GM18861 (cell line): Measurements from ENCODE around the gene CCDC117.
"Not testable (repeated sequence)": the region's sequence is repeated elsewhere in the genome, so short reads cannot be mapped to it uniquely, and the experiment has no call there.

Experiments used
- ATAC-seq: cut with Tn5 transposase; IDR thresholded peaks from one replicate; pipeline ENCODE4 v1.9.1; 2021; ENCODE audit not compliant: unreplicated experiment

Gene CCDC117

DNA sequence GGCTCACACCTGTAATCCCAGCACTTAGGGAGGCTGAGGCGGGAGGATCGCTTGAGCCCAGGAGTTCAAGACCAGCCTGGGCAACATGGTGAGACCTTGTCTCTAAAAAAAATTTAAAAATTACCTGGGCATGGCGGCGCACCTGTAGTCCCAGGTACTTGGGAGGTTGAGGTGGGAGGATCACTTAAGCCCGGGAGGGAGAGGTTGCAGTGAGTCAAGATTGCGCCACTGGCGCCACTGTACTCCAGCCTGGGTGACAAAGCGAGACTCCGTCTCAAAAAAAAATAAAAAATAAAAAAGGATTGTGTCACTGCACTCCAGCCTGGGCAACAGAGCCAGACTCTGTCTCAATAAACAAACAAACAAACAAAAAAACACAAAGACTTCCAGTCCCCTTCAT is 52.0 kb downstream of the CCDC117 start:
- ATAC-seq, result not testable (repeated sequence)

DNA sequence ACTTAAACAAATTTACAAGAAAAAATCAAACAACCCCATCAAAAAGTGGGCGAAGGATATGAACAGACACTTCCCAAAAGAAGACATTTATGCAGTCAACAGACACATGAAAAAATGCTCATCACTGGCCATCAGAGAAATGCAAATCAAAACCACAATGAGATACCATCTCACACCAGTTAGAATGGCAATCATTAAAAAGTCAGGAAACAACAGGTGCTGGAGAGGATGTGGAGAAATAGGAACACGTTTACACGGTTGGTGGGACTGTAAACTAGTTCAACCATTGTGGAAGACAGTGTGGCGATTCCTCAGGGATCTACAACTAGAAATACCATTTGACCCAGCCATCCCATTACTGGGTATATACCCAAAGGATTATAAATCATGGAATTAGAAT is 53.9 kb downstream of the CCDC117 start:
- not testable (repeated sequence) for ATAC-seq

DNA sequence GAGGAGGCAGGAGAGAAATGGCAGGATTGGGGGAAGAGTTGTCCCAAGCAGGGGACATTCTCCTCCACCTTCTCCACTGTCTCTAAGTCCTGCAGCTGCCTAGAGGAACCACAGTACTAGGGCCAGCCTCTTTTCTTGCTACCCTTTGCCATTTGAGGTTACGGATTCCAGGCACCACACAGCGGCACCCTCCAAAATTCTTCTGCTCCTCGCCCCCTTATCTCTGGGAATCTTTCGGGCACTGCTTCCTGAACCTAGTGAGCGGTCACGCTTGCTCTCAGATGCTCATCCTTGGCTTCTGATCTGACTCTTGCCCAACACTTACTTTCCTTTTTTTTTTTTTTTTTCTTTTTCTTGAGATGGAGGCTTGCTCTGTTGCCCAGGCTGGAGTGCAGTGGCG is 54.4 kb downstream of the CCDC117 start:
- ATAC-seq, result no peak

DNA sequence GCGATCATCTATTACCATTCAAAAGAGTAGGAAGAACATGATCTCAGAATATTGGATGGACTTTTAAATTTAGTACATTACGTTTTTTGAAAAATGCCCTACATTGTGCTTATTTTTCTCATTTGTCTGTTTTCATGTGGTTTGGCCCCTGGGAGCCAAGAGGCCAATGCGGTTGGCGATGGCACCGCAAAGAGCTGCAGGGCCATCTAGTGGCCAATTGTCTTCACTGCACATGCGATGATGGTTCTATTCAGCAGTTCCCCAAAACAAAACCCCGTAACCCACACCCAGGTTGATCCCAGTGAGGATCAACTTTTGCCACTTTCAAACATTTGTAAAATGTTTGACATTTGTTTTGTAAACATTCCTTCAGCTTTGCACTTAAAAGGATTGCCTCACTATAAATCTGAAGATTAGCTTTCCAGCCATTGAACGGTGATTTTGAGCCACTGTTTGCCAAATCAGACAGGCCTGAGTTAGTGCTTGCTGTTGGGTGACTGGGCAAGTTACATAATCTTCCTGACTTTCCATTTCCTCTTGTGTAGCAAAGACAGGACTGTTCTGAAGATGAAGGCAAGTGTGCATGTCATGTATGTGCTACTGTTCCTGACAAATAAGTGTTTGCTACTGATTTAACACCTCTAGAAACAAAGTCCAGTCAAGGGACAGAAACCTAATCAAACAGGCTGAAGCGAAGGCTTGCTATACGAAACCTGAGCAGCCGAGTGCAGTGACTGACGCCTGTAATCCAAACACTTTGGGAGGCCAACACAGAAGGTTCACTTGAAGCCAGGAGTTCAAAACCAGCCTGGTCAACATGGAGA is 57.1 kb downstream of the CCDC117 start:
- peak; percentile 56 for ATAC-seq

DNA sequence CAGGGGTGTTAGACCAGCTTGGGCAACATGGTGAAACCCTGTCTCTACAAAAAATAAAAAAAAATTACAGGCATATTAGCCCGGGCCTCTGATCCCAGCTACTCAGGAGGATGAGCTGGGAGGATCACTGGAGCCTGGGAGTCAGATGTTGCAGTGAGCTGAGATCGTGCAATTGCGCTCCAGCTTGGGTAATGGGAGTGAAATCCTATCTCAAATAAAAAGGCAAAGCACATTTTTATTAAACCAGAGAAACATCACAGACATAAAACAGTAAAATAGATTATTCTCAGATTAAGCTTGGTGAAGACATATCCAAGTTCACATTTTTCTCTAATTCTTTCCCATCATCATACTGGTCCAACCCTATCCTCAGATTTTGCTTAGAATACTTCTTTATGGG is 57.9 kb downstream of the CCDC117 start:
- no peak for ATAC-seq

DNA sequence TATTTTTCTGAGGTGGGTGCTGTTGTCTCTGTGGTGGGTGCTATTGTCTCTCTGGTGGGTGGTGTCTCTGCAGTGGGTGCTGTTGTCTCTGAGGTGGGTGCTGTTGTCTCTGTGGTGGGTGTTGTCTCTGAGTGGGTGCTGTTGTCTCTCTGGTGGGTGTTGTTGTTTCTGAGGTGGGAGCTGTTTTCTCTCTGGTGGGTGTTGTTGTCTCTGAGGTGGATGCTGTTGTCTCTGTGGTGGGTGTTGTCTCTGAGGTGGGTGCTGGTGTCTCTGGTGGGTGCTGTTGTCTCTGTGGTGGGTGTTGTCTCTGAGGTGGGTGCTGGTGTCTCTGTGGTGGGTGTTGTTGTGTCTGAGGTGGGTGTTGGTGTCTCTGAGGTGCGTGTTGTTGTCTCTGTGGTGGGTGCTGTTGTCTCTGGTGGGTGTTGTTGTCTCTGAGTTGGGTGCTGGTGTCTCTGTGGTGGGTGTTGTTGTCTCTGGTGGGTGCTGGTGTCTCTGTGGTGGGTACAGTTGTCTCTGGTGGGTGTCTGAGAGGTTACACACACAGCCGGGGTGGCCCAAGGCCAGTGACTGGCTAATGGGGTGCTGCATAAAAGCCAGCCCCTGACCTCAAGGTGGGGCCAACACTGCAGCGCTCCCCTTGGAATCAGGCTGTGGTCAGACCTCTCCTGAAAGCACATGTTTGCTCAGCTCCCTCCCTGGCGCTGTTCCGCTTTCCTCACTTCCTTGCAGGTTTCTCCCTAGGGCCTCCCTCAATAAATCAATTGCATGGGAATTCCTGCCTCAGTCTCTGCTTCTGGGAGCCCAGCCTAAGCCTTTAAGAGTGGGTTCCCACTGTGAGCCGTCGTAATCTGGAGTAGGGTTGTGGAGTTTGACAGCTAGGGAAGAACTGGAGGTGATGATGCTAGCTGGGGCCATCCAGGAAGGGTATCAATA is 58.9 kb downstream of the CCDC117 start:
- ATAC-seq, result no peak

DNA sequence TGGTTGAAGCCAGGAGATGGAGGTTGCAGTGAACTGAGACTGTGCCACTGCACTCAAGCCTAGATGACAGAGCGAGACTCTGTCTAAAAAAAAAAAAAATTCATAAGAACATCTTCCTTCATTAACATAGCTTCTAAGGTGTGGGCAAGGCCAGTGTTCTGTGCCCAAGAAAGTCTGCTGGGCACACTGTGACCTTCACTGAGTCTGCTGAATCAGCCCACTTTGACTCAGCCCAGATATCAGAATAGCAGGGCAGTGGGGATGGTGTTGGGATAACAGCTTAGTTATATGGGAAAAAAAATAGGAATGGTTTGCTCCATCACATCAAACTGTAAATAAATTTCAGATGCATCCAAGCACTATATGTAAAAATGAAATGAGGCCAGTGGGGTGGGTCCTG is 60.2 kb downstream of the CCDC117 start:
- no peak for ATAC-seq

DNA sequence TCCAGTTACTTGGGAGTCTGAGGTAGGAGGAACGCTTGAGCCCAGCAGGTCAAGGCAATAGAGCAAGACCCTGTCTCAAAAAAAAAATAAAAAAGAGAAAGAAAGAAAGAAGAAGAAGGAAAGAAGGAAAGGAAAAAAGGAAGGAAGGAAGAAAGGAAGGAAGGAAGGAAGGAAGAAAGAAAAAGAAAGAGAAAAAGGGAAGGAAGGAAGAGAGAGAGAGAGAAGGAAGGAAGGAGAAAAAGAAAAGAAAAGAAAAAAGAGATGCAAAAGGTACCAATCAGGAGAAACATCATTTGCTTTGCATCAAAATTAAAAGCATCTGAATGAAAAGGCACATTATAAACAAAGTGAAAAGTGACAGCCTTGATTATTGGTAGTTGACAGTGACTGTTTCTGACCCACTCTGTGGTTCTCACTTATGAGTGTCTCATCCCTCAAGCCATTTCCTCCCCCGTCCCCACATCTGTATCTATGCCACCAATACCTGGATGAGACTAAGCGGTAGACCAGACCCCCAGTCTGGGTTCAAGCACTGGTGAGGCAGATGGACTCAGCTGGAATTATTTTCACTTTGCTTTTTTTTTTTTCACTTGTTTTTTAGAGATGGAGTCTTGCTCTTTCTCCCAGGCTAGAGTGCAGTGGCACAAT is 60.9 kb downstream of the CCDC117 start:
- ATAC-seq, result no peak

DNA sequence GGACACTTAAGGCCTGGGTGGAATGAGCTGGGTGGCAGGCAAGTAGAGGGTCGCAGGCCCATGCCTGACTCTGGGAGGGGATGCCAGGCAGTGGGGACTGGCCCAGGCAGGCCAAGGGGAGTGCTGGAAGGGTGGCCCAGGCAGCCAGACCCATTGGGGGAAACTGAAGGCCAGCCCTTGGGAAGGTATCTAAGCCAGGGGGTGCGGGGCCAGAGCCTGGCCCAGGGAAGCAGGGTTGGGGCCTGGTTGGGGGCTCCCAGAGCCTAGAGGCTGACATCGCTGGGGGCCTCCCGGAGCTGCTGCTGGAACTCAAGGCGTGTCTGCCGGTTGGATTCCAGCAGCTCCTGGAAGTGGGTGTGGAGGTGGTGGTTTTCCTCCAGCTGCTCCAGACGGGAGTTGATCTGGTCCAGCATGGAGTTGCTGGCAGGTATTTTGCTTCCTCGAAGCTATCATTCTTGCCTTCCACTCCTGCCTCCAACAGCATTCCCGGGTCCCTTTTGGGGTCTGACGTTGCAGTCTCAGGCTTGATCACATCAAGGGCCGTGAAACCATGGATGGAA is 63.2 kb downstream of the CCDC117 start:
- no peak for ATAC-seq

DNA sequence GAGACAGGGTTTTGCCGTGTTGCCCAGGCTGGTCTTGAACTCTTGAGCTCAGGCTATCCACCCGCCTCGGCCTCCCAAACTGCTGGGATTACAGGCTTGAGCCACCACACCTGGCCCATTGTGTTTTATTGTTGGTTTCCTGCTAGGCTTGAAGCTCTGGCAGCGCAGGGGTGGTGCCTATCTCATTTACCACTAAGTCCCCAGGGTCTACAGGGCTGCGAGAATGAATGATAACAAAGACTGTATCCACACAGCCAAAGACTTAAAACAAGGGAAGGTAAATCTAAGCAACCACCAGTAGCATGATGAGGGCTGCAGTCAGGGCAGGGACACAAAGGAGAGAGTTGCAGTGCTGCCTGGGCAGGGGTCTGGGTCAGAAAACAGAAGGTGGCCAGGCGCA is 65.1 kb downstream of the CCDC117 start:
- no peak for ATAC-seq
